ENCODE measurements around the gene VWA5A.

The VWA5A gene

GRCh38 chr11:124108156-124108555 lies 7.1 kb upstream of the VWA5A start:
- no peaks in the 10 kb centered on the region for H3K27me3 ChIP-seq (ENCODE audit: insufficient read depth, low read length)
- no peaks in the 10 kb centered on the region for H4K20me1 ChIP-seq (ENCODE audit: insufficient read depth, low read length)
- no peaks in the 10 kb centered on the region for H3K9me3 ChIP-seq (ENCODE audit: low read length)
- no peak overlapping the region for H3K4me3 ChIP-seq (ENCODE audit: low read depth, low read length, poor library complexity, severe bottlenecking)
- H2AFZ ChIP-seq (ENCODE audit: low read length), result no peak overlapping the region
- H3K9me2 ChIP-seq (ENCODE audit: low read depth, low read length), result no peaks in the 10 kb centered on the region
- no peaks in the 10 kb centered on the region for H3K79me2 ChIP-seq (ENCODE audit: insufficient read depth, low read length)
- no peaks in the 10 kb centered on the region for H3K4me1 ChIP-seq (ENCODE audit: insufficient read depth, low read length, severe bottlenecking)
- H3K36me3 ChIP-seq (ENCODE audit: insufficient read depth, low read length), result no peaks in the 10 kb centered on the region
- no peak overlapping the region for H3K9ac ChIP-seq (ENCODE audit: low read length)
- no peaks in the 10 kb centered on the region for H3F3A ChIP-seq (ENCODE audit: insufficient read depth, low read length)
- no peak for TF ChIP-seq EZH2 (IDR thresholded peaks at IDR 0.05; ENCODE audit: borderline replicate concordance, low read length)
- no peak for TF ChIP-seq CTCF (IDR thresholded peaks at IDR 0.05; ENCODE audit: low read length)
- H3K4me2 ChIP-seq (ENCODE audit: low read length), result no peak overlapping the region
- H3K27ac ChIP-seq (ENCODE audit: low read depth, low read length, poor library complexity, severe bottlenecking), result no peak overlapping the region

- H3K4me3 ChIP-seq (ENCODE audit: low read depth, low read length, poor library complexity, severe bottlenecking), result no peak overlapping the region
- H3K9ac ChIP-seq (ENCODE audit: low read length), result no peak overlapping the region
- no peaks in the 10 kb centered on the region for H3K27me3 ChIP-seq (ENCODE audit: insufficient read depth, low read length)
- no peaks in the 10 kb centered on the region for H3K9me2 ChIP-seq (ENCODE audit: low read depth, low read length)
- H3K4me1 ChIP-seq (ENCODE audit: insufficient read depth, low read length, severe bottlenecking), result no peaks in the 10 kb centered on the region
- H4K20me1 ChIP-seq (ENCODE audit: insufficient read depth, low read length), result no peaks in the 10 kb centered on the region
- no peaks in the 10 kb centered on the region for H3F3A ChIP-seq (ENCODE audit: insufficient read depth, low read length)
- TF ChIP-seq EZH2 (IDR thresholded peaks at IDR 0.05; ENCODE audit: borderline replicate concordance, low read length), result no peak
- no peak for TF ChIP-seq CTCF (IDR thresholded peaks at IDR 0.05; ENCODE audit: low read length)
- no peak overlapping the region for H3K4me2 ChIP-seq (ENCODE audit: low read length)
- H2AFZ ChIP-seq (ENCODE audit: low read length), result no peak overlapping the region
- H3K9me3 ChIP-seq (ENCODE audit: low read length), result no peaks in the 10 kb centered on the region
- H3K79me2 ChIP-seq (ENCODE audit: insufficient read depth, low read length), result no peaks in the 10 kb centered on the region
- H3K27ac ChIP-seq (ENCODE audit: low read depth, low read length, poor library complexity, severe bottlenecking), result no peak overlapping the region
- no peaks in the 10 kb centered on the region for H3K36me3 ChIP-seq (ENCODE audit: insufficient read depth, low read length)
These were observed 5.9 kb upstream of the VWA5A start for GRCh38 chr11:124109377-124109776.

GRCh38 chr11:124110201-124110600 lies 5.0 kb upstream of the VWA5A start:
- no peaks in the 10 kb centered on the region for H4K20me1 ChIP-seq (ENCODE audit: insufficient read depth, low read length)
- H3K4me3 ChIP-seq (ENCODE audit: low read depth, low read length, poor library complexity, severe bottlenecking), result no peak overlapping the region
- H3F3A ChIP-seq (ENCODE audit: insufficient read depth, low read length), result no peaks in the 10 kb centered on the region
- H2AFZ ChIP-seq (ENCODE audit: low read length), result no peak overlapping the region
- H3K27me3 ChIP-seq (ENCODE audit: insufficient read depth, low read length), result no peaks in the 10 kb centered on the region
- H3K9ac ChIP-seq (ENCODE audit: low read length), result no peak overlapping the region
- no peak overlapping the region for H3K4me2 ChIP-seq (ENCODE audit: low read length)
- H3K36me3 ChIP-seq (ENCODE audit: insufficient read depth, low read length), result no peaks in the 10 kb centered on the region
- H3K79me2 ChIP-seq (ENCODE audit: insufficient read depth, low read length), result no peaks in the 10 kb centered on the region
- no peaks in the 10 kb centered on the region for H3K9me2 ChIP-seq (ENCODE audit: low read depth, low read length)
- H3K9me3 ChIP-seq (ENCODE audit: low read length), result no peaks in the 10 kb centered on the region
- TF ChIP-seq CTCF (IDR thresholded peaks at IDR 0.05; ENCODE audit: low read length), result no peak
- TF ChIP-seq EZH2 (IDR thresholded peaks at IDR 0.05; ENCODE audit: borderline replicate concordance, low read length), result no peak
- H3K4me1 ChIP-seq (ENCODE audit: insufficient read depth, low read length, severe bottlenecking), result no peaks in the 10 kb centered on the region
- H3K27ac ChIP-seq (ENCODE audit: low read depth, low read length, poor library complexity, severe bottlenecking), result no peak overlapping the region
